ENCODE data around the gene RPL7A.
A peak's percentile ranks its signal among the peaks of the same experiment; 100 is the strongest.

Gene RPL7A

GRCh38 chr9:133346021-133346785 is 1.8 kb upstream of the RPL7A start:
- in situ Hi-C loops (cut with MboI; ENCODE audit: low sequenced_read_pairs) = loop anchor here (10.0 kb wide), 1 partner anchor 139 kb away; no protein-coding TSS in a partner anchor
- no peak for DNase-seq (ENCODE audit: low spot score in 2 of 2)
- H3K4me3 ChIP-seq = peak overlapping the region; percentile 98
- H3K36me3 ChIP-seq (replicated peaks) = peaks cover 78% of the 10 kb centered on the region
- peaks cover 12% of the 10 kb centered on the region for H3K4me1 ChIP-seq
- H3K27me3 ChIP-seq (ENCODE audit: low read depth) = no peaks in the 10 kb centered on the region
- no peaks in the 10 kb centered on the region for H3K9me3 ChIP-seq

GRCh38 chr9:133347515-133347984 is 468 bp upstream of the RPL7A start:
- Histone ChIP-seq H3K36me3 (replicated peaks) (peaks cover 78% of the 10 kb centered on the region), H3K27me3 (ENCODE audit: low read depth) (no peaks in the 10 kb centered on the region), H3K9me3 (no peaks in the 10 kb centered on the region), H3K4me3 (peak overlapping the region; percentile 98), H3K4me1 (peaks cover 12% of the 10 kb centered on the region)
- DNase-seq (ENCODE audit: low spot score in 2 of 2) = peak in 1 of 2 experiments; percentile 50
- in situ Hi-C loops (cut with MboI; ENCODE audit: low sequenced_read_pairs) = loop anchor here (10.0 kb wide), 1 partner anchor 137 kb away; no protein-coding TSS in a partner anchor

- Histone ChIP-seq H3K9me3 (no peaks in the 10 kb centered on the region), H3K36me3 (replicated peaks) (peaks cover 77% of the 10 kb centered on the region), H3K27me3 (ENCODE audit: low read depth) (no peaks in the 10 kb centered on the region), H3K4me3 (peak overlapping the region; percentile 98), H3K4me1 (peaks cover 12% of the 10 kb centered on the region)
- DNase-seq (ENCODE audit: low spot score in 2 of 2) = no peak
- in situ Hi-C loops (cut with MboI; ENCODE audit: low sequenced_read_pairs) = loop anchor here (10.0 kb wide), 1 partner anchor 136 kb away; no protein-coding TSS in a partner anchor
Measured at GRCh38 chr9:133348718-133349573, 928 bp downstream of the RPL7A start.

GRCh38 chr9:133349965-133350616 is 2.1 kb downstream of the RPL7A start:
- Histone ChIP-seq H3K9me3 (no peaks in the 10 kb centered on the region), H3K36me3 (replicated peaks) (peaks cover 74% of the 10 kb centered on the region), H3K4me1 (peaks cover 14% of the 10 kb centered on the region), H3K4me3 (peak overlapping the region; percentile 98; the same call in 1 of the 2 replicates), H3K27me3 (ENCODE audit: low read depth) (no peaks in the 10 kb centered on the region)
- in situ Hi-C loops (cut with MboI; ENCODE audit: low sequenced_read_pairs) = loop anchor here (10.0 kb wide), 1 partner anchor 135 kb away; no protein-coding TSS in a partner anchor
- no peak for DNase-seq (ENCODE audit: low spot score in 2 of 2)

- Histone ChIP-seq H3K4me1 (peaks cover 18% of the 10 kb centered on the region), H3K27me3 (ENCODE audit: low read depth) (no peaks in the 10 kb centered on the region), H3K4me3 (no peak overlapping the region), H3K9me3 (no peaks in the 10 kb centered on the region), H3K36me3 (replicated peaks) (peaks cover 63% of the 10 kb centered on the region)
- in situ Hi-C loops (cut with MboI; ENCODE audit: low sequenced_read_pairs) = no loop called here
- DNase-seq (ENCODE audit: low spot score in 2 of 2) = no peak
Measured at GRCh38 chr9:133351526-133351907, 3.5 kb downstream of the RPL7A start.

- no peaks in the 10 kb centered on the region for H3K9me3 ChIP-seq
- H3K4me3 ChIP-seq = no peak overlapping the region
- no peaks in the 10 kb centered on the region for H3K27me3 ChIP-seq (ENCODE audit: low read depth)
- H3K36me3 ChIP-seq (replicated peaks) = peaks cover 63% of the 10 kb centered on the region
- DNase-seq (ENCODE audit: low spot score in 2 of 2) = peak; percentile 40 to 84
- in situ Hi-C loops (cut with MboI; ENCODE audit: low sequenced_read_pairs) = no loop called here
- H3K4me1 ChIP-seq = peaks cover 18% of the 10 kb centered on the region
Measured at GRCh38 chr9:133351908-133352634, 4.1 kb downstream of the RPL7A start.

- Histone ChIP-seq H3K27me3 (ENCODE audit: low read depth) (no peaks in the 10 kb centered on the region), H3K9me3 (no peaks in the 10 kb centered on the region), H3K36me3 (replicated peaks) (peaks cover 68% of the 10 kb centered on the region), H3K4me3 (no peak overlapping the region), H3K4me1 (peaks cover 23% of the 10 kb centered on the region)
- in situ Hi-C loops (cut with MboI; ENCODE audit: low sequenced_read_pairs) = no loop called here
- no peak for DNase-seq (ENCODE audit: low spot score in 2 of 2)
Measured at GRCh38 chr9:133352635-133353340, 4.8 kb downstream of the RPL7A start.

GRCh38 chr9:133353548-133353947 is 5.5 kb downstream of the RPL7A start:
- H3K36me3 ChIP-seq (replicated peaks) = peaks cover 64% of the 10 kb centered on the region
- in situ Hi-C loops (cut with MboI; ENCODE audit: low sequenced_read_pairs) = no loop called here
- no peaks in the 10 kb centered on the region for H3K27me3 ChIP-seq (ENCODE audit: low read depth)
- no peaks in the 10 kb centered on the region for H3K9me3 ChIP-seq
- H3K4me3 ChIP-seq = no peak overlapping the region
- DNase-seq (ENCODE audit: low spot score in 2 of 2) = no peak
- peaks cover 23% of the 10 kb centered on the region for H3K4me1 ChIP-seq

GRCh38 chr9:133354766-133355165 is 6.7 kb downstream of the RPL7A start:
- DNase-seq (ENCODE audit: low spot score in 2 of 2) = no peak
- Histone ChIP-seq H3K27me3 (ENCODE audit: low read depth) (no peaks in the 10 kb centered on the region), H3K4me3 (no peak overlapping the region), H3K9me3 (no peaks in the 10 kb centered on the region), H3K4me1 (peaks cover 16% of the 10 kb centered on the region), H3K36me3 (replicated peaks) (peaks cover 63% of the 10 kb centered on the region)
- in situ Hi-C loops (cut with MboI; ENCODE audit: low sequenced_read_pairs) = no loop called here

GRCh38 chr9:133355881-133356357 is 7.9 kb downstream of the RPL7A start:
- DNase-seq (ENCODE audit: low spot score in 2 of 2) = no peak
- H3K27me3 ChIP-seq (ENCODE audit: low read depth) = no peaks in the 10 kb centered on the region
- in situ Hi-C loops (cut with MboI; ENCODE audit: low sequenced_read_pairs) = no loop called here
- no peaks in the 10 kb centered on the region for H3K9me3 ChIP-seq
- peaks cover 63% of the 10 kb centered on the region for H3K36me3 ChIP-seq (replicated peaks)
- peak overlapping the region; percentile 72 for H3K4me3 ChIP-seq
- peaks cover 11% of the 10 kb centered on the region for H3K4me1 ChIP-seq

GRCh38 chr9:133356391-133357091 is 8.5 kb downstream of the RPL7A start, which contains the start of the genes SURF1 and SURF2:
TSS of gene SURF1 (minus strand) at chr9:133356487. CDS start at chr9:133356453, 34 bp downstream.
TSS of gene SURF2 (plus strand) at chr9:133356550. CDS start at chr9:133356593, 43 bp downstream.
- Histone ChIP-seq H3K36me3 (replicated peaks) (peaks cover 62% of the 10 kb centered on the region), H3K4me3 (peak within 1 kb of the TSS; percentile 72), H3K4me1 (peaks cover 11% of the 10 kb centered on the region), H3K9me3 (no peaks in the 10 kb centered on the region), H3K27me3 (ENCODE audit: low read depth) (no peaks in the 10 kb centered on the region)
- DNase-seq (ENCODE audit: low spot score in 2 of 2) = peak; percentile 76 to 94
- in situ Hi-C loops (cut with MboI; ENCODE audit: low sequenced_read_pairs) = no loop called here

- peaks cover 11% of the 10 kb centered on the region for H3K4me1 ChIP-seq
- H3K36me3 ChIP-seq (replicated peaks) = peaks cover 62% of the 10 kb centered on the region
- no peaks in the 10 kb centered on the region for H3K27me3 ChIP-seq (ENCODE audit: low read depth)
- peak overlapping the region; percentile 72 for H3K4me3 ChIP-seq
- H3K9me3 ChIP-seq = no peaks in the 10 kb centered on the region
- in situ Hi-C loops (cut with MboI; ENCODE audit: low sequenced_read_pairs) = no loop called here
- DNase-seq (ENCODE audit: low spot score in 2 of 2) = no peak
Measured at GRCh38 chr9:133357656-133358055, 9.6 kb downstream of the RPL7A start.

Data from HAP-1 (cell line).